HCEC 1CT (cell line): Measurements from ENCODE around the gene CDH4.

Experiments
- DNase-seq: peaks from one replicate; pipeline ENCODE4 v3.0.0-alpha.2; 2017

Gene CDH4

GRCh38 chr20:61877776-61878477 lies 625.9 kb downstream of the CDH4 start:
- DNase-seq, result no peak

- no peak for DNase-seq
Observed at GRCh38 chr20:61878478-61879302, 626.6 kb downstream of the CDH4 start.

GRCh38 chr20:61879303-61879620 lies 627.2 kb downstream of the CDH4 start:
- DNase-seq, result no peak

GRCh38 chr20:61879694-61880093 lies 627.6 kb downstream of the CDH4 start:
- no peak for DNase-seq

GRCh38 chr20:61880706-61881105 lies 628.6 kb downstream of the CDH4 start:
- DNase-seq, result no peak

GRCh38 chr20:61881416-61881815 lies 629.4 kb downstream of the CDH4 start:
- DNase-seq, result no peak

- no peak for DNase-seq
Observed at GRCh38 chr20:61881861-61882260, 629.8 kb downstream of the CDH4 start.

GRCh38 chr20:61882716-61883615 lies 630.9 kb downstream of the CDH4 start:
- DNase-seq, result no peak

GRCh38 chr20:61883857-61884393 lies 631.9 kb downstream of the CDH4 start:
- no peak for DNase-seq

- DNase-seq, result no peak
Observed at GRCh38 chr20:61884571-61885389, 632.7 kb downstream of the CDH4 start.

GRCh38 chr20:61885759-61886715 lies 634.0 kb downstream of the CDH4 start:
- DNase-seq, result no peak

- peak; percentile 31 for DNase-seq
Observed at GRCh38 chr20:61886721-61887595, 634.9 kb downstream of the CDH4 start.

- no peak for DNase-seq
Observed at GRCh38 chr20:61887596-61888093, 635.6 kb downstream of the CDH4 start.

GRCh38 chr20:61888101-61888865 lies 636.2 kb downstream of the CDH4 start:
- DNase-seq, result no peak

- DNase-seq, result no peak
Observed at GRCh38 chr20:61889659-61890058, 637.6 kb downstream of the CDH4 start.

GRCh38 chr20:61890210-61890609 lies 638.1 kb downstream of the CDH4 start:
- DNase-seq, result no peak

GRCh38 chr20:61891476-61891875 lies 639.4 kb downstream of the CDH4 start:
- DNase-seq, result no peak

GRCh38 chr20:61891916-61892649 lies 640.0 kb downstream of the CDH4 start:
- DNase-seq, result no peak
